ENCODE measurements around the gene SNRNP40. TPM values are rescaled to one million over a fixed set of nuclear protein-coding genes. Genes with fewer than 3 reads are reported as not detected.
"Not testable (repeated sequence)": the region's sequence is repeated elsewhere in the genome, so short reads cannot be mapped to it uniquely, and the experiment has no call there.

Gene SNRNP40
- total and polyA plus RNA-seq, 2 of the 13 experiments (the other 11 are each of a cell fraction or from before 2014, with no cell fraction given), result 51.0 to 147 TPM

GRCh38 chr1:31295874-31296485 lies 608 bp downstream of the SNRNP40 start (continued):
- TF ChIP-seq ZNF430 (CRISPR knock-in tag; IDR thresholded peaks at IDR 0.05) (0 out of 2 replicates have a peak, but pooled peaks have one; percentile 13), ZNF557 (CRISPR knock-in tag; IDR thresholded peaks at IDR 0.05) (no peak), HMG20B (CRISPR knock-in tag; conservative IDR thresholded peaks at IDR 0.05) (no peak), ZNF629 (CRISPR knock-in tag; conservative IDR thresholded peaks at IDR 0.05) (peak; percentile 94), ZC3H13 (CRISPR knock-in tag; IDR thresholded peaks at IDR 0.05) (no peak), ZNF362 (CRISPR knock-in tag; IDR thresholded peaks at IDR 0.05; ENCODE audit: borderline replicate concordance) (0 out of 2 replicates have a peak, but pooled peaks have one; percentile 8), SIN3A (IDR thresholded peaks at IDR 0.05; ENCODE audit: borderline replicate concordance, low read depth, low read length) (0 out of 2 replicates have a peak, but pooled peaks have one; percentile 14)

GRCh38 chr1:31289021-31289420 lies 7.6 kb downstream of the SNRNP40 start:
- FAIRE-seq (no peak), DNase-seq (ENCODE audit: low spot score) (no peak), ATAC-seq (no peak)
- Histone ChIP-seq H3K9ac (ENCODE audit: insufficient read depth, low read depth, low read length) (no peak overlapping the region), H4K20me1 (ENCODE audit: insufficient read depth, low read length) (no peaks in the 10 kb centered on the region), H3K4me2 (ENCODE audit: low read depth, low read length) (no peak overlapping the region), H3K79me2 (ENCODE audit: insufficient read depth, low read length) (peaks cover 4% of the 10 kb centered on the region), H3K27me3 (ENCODE audit: control insufficient read depth in 1 of 2, insufficient read depth in 2 of 2, low read length in 2 of 2) (no peaks in the 10 kb centered on the region), H2AFZ (ENCODE audit: low read length) (no peak overlapping the region), H3K9me3 (ENCODE audit: low read length) (no peaks in the 10 kb centered on the region), H3K36me3 (replicated peaks in 1 of 2; ENCODE audit: control insufficient read depth in 1 of 2, insufficient read depth in 2 of 2, low read length in 2 of 2) (peaks cover 23 to 70% of the 10 kb centered on the region in 2 experiments), H3K27ac (ENCODE audit: extremely low read length, insufficient read depth, low read length) (no peak overlapping the region), H3K4me3 (replicated peaks in 1 of 3; ENCODE audit: insufficient read depth in 1 of 3, low read depth in 2 of 3, low read length in 3 of 3) (no peak overlapping the region), H3K4me1 (ENCODE audit: insufficient read depth, low read length) (no peaks in the 10 kb centered on the region)
- TF ChIP-seq CREBL2 (CRISPR knock-in tag; IDR thresholded peaks at IDR 0.05; ENCODE audit: borderline replicate concordance), result no peak
- 0 out of 2 replicates have a peak, but pooled peaks have one; percentile 44 for TF ChIP-seq RBFOX2 (IDR thresholded peaks at IDR 0.05; ENCODE audit: low read depth, low read length)
- no peak for TF ChIP-seq HHEX (CRISPR knock-in tag; IDR thresholded peaks at IDR 0.05)
- intact Hi-C loops (cut with micrococcal nuclease; ENCODE audit: unreplicated experiment) (no loop called here), in situ Hi-C loops (cut with HindIII; ENCODE audit: extremely low pct_ligation_motif_present, low pct_unique_long_range_greater_than_20kb) (no loop called here)
- POLR2A ChIA-PET, result no interaction called here
- BruUV-seq (replicated peaks), result no TSS peak
- CTCF ChIA-PET (ENCODE audit: low intra/inter-chr PET ratio, low total read pairs), result no interaction called here
- WGBS (ENCODE audit: low lambda C conversion rate), result 94% methylated on average over 4 of the region's 4 CpGs

GRCh38 chr1:31287791-31288190 lies 8.8 kb downstream of the SNRNP40 start:
- intact Hi-C loops (cut with micrococcal nuclease; ENCODE audit: unreplicated experiment); H3K4me2 ChIP-seq (ENCODE audit: low read depth, low read length); H3K27ac ChIP-seq (ENCODE audit: extremely low read length, insufficient read depth, low read length); H3K9me3 ChIP-seq (ENCODE audit: low read length); H3K4me1 ChIP-seq (ENCODE audit: insufficient read depth, low read length); BruUV-seq (replicated peaks); DNase-seq (ENCODE audit: low spot score); H3K4me3 ChIP-seq (replicated peaks in 1 of 3; ENCODE audit: insufficient read depth in 1 of 3, low read depth in 2 of 3, low read length in 3 of 3); H3K27me3 ChIP-seq (ENCODE audit: control insufficient read depth in 1 of 2, insufficient read depth in 2 of 2, low read length in 2 of 2); H3K79me2 ChIP-seq (ENCODE audit: insufficient read depth, low read length); H4K20me1 ChIP-seq (ENCODE audit: insufficient read depth, low read length); H2AFZ ChIP-seq (ENCODE audit: low read length); CTCF ChIA-PET (ENCODE audit: low intra/inter-chr PET ratio, low total read pairs); H3K9ac ChIP-seq (ENCODE audit: insufficient read depth, low read depth, low read length); ATAC-seq; in situ Hi-C loops (cut with HindIII; ENCODE audit: extremely low pct_ligation_motif_present, low pct_unique_long_range_greater_than_20kb): not testable (repeated sequence)
- 98% methylated on average over 4 of the region's 4 CpGs for WGBS (ENCODE audit: low lambda C conversion rate)
- peaks cover 25 to 72% of the 10 kb centered on the region in 2 experiments for H3K36me3 ChIP-seq (replicated peaks in 1 of 2; ENCODE audit: control insufficient read depth in 1 of 2, insufficient read depth in 2 of 2, low read length in 2 of 2)
- POLR2A ChIA-PET, result interaction anchor here (0.6 kb wide), 1 partner anchor 125 kb away, joined by 3 read pairs; no protein-coding TSS in a partner anchor
- peak; percentile 18 for FAIRE-seq

Data from HepG2 (cell line).